Gastrocnemius medialis (tissue), 4 donors: Measurements from ENCODE around the gene RANBP17.

Experiments
- CTCF ChIP-seq, 5 experiments: fragments of 450-650 bp in 3 of 5; fragments of 200-600 bp in 2 of 5; sonication (generic) in 2 of 5; IDR thresholded peaks in 4 of 5; conservative IDR thresholded peaks in 1 of 5; 1 replicate in 4 of 5; 2 replicates in 1 of 5; pipeline ENCODE4 v1.5.1; 2016 to 2019; ENCODE audit warnings: antibody characterized with exemption in 5 of 5, mild to moderate bottlenecking in 3 of 5, moderate library complexity in 3 of 5
- POLR2A ChIP-seq, 2 donors: fragments of 450-650 bp; IDR thresholded peaks; one replicate each; pipeline ENCODE4 v1.6.1; 2017; ENCODE audit warnings: antibody characterized with exemption in 2 of 2, mild to moderate bottlenecking in 2 of 2, moderate library complexity in 2 of 2

- TF ChIP-seq POLR2A (IDR thresholded peaks at IDR 0.05) (no peak), CTCF (IDR thresholded peaks at IDR 0.05 in 4 of 5, conservative IDR thresholded peaks at IDR 0.05 in 1 of 5) (no peak)
These were observed 12.2 kb downstream of the RANBP17 start for GRCh38 chr5:170874017-170874416.
